Epithelial cell of alveolus of lung (primary cell): ENCODE measurements around the gene KCNN2. TPM values are rescaled to one million over a fixed set of nuclear protein-coding genes. Genes with fewer than 3 reads are reported as not detected.

Source experiments
- total RNA-seq: library from RNA; depleted of rRNA; stranded (reverse); fragments of >200 nt; gene quantifications from 2 replicates; pipeline ENCODE4 v1.2.1, GENCODE V29; 2015

The KCNN2 gene
- total RNA-seq = 0.26 and 0.96 TPM in 2 replicates

GRCh38 chr5:114361724-114362196, at the start of gene KCNN2:
KCNN2 (plus strand) TSS chr5:114362070; CDS start chr5:114362140, 70 bp downstream.

